ENCODE data around the gene SLC28A1. TPM values are rescaled to one million over a fixed set of nuclear protein-coding genes. Genes with fewer than 3 reads are reported as not detected.
A peak's percentile ranks its signal among the peaks of the same experiment; 100 is the strongest.

Gene SLC28A1
- 2.7 and 3.0 TPM in 2 replicates for total RNA-seq
- polyA plus RNA-seq, result 1.5 and 2.5 TPM in 2 replicates

DNA sequence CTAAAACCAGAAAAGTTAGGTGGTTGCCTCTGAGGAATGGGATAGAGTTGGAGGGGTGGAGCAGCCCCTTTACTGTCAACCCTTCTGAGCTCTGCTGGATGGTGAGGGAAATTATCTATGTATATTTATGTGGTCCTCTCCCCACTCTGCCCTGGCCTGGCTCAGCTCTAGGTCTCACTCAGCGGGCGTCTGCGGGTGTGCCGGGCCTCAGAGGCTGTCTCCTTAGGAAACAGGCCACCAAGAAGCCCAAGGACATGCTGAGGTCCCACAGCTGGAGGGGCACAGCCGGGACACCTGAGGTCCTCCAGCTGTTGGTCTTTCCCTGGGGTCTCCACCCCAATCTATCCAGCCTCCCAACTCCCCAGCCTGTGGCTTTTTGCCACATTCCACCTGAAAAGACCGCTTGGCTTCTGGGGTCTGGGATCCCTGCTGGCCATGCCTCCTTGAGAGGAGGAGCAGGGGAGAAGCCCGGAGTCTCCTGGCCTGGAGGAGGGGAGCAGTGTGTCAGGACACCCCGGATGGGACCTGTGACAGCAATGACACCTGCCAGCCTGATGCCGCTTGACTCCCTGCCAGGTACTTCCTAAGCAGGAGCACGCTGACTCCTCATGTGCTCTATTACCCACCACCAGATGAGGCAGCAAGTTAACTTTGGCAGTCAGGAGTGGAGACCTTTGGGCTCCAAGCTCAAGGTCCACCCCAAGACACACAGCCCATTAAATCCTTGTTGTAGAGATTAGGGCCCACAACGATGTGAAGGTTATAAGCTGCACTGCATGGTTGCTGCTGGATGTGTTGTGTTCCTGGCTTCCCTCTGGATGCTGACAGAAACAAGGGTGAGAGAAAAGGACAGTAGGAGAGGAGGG, at the start of gene SLC28A1:
TSS of gene SLC28A1 (plus strand) at position 747 of the 866 bp plus-strand sequence. CDS start 3,099 bp downstream, outside the sequence.
- no peaks in the 10 kb centered on the region for H3K79me2 ChIP-seq
- no peaks in the 10 kb centered on the region for H3K27me3 ChIP-seq
- H3K27ac ChIP-seq, result peak within 1 kb of the TSS; percentile 86
- H3K4me1 ChIP-seq (ENCODE audit: insufficient read depth), result peaks cover 8% of the 10 kb centered on the region
- H2AFZ ChIP-seq, result no peak within 1 kb of the TSS
- no peaks in the 10 kb centered on the region for H3K9me2 ChIP-seq (replicated peaks; ENCODE audit: insufficient read depth)
- H3K36me3 ChIP-seq (replicated peaks; ENCODE audit: insufficient read depth, low read depth), result no peaks in the 10 kb centered on the region
- H4K20me1 ChIP-seq (ENCODE audit: insufficient read depth, poor library complexity, severe bottlenecking), result no peaks in the 10 kb centered on the region
- H3K4me2 ChIP-seq, result no peak within 1 kb of the TSS
- WGBS (ENCODE audit: low lambda C conversion rate, missing lambda C conversion rate), result 84% methylated on average over 11 of the region's 11 CpGs
- H3K9me3 ChIP-seq (ENCODE audit: low read depth), result no peaks in the 10 kb centered on the region
- DNase-seq (ENCODE audit: low spot score), result peak; percentile 71
- H3K4me3 ChIP-seq, result no peak within 1 kb of the TSS
- TF ChIP-seq EZH2 (IDR thresholded peaks at IDR 0.05; ENCODE audit: borderline replicate concordance), result no peak
- TF ChIP-seq CTCF (IDR thresholded peaks at IDR 0.05; ENCODE audit: poor library complexity), result no peak
- TF ChIP-seq EZH2phosphoT487 (IDR thresholded peaks at IDR 0.05; ENCODE audit: low read depth, severe bottlenecking, unreplicated experiment), result no peak

DNA sequence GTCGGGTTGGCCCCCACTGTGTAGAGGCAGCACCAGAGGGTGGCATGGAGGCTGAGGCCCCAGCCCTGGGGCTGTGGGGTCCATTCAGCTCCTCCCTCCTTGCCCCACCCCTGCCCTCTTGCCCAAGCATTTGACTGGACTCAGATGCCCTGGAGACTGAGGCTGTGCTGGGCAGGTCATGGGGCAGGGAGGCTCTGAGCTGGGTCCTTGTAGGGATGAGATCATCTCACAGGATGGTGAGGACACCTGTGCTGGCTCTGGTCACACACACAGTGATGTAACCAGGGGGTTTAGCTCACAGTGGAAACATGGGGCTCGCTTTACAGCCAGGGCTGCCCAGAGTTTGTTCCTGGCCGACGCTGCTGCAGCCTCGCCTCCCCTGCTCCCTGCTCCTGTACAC, 49.5 kb upstream of the SLC28A1 start:
- Histone ChIP-seq H3K79me2 (peaks cover 8% of the 10 kb centered on the region), H3K27ac (no peak overlapping the region), H3K9me2 (replicated peaks; ENCODE audit: insufficient read depth) (no peaks in the 10 kb centered on the region), H3K4me2 (no peak overlapping the region), H4K20me1 (ENCODE audit: insufficient read depth, poor library complexity, severe bottlenecking) (no peaks in the 10 kb centered on the region), H3K27me3 (no peaks in the 10 kb centered on the region), H3K36me3 (replicated peaks; ENCODE audit: insufficient read depth, low read depth) (no peaks in the 10 kb centered on the region), H2AFZ (no peak overlapping the region), H3K9me3 (ENCODE audit: low read depth) (no peaks in the 10 kb centered on the region), H3K4me3 (no peak overlapping the region), H3K4me1 (ENCODE audit: insufficient read depth) (no peaks in the 10 kb centered on the region)
- no peak for TF ChIP-seq CTCF (IDR thresholded peaks at IDR 0.05; ENCODE audit: poor library complexity)
- TF ChIP-seq EZH2phosphoT487 (IDR thresholded peaks at IDR 0.05; ENCODE audit: low read depth, severe bottlenecking, unreplicated experiment), result no peak
- no peak for TF ChIP-seq EZH2 (IDR thresholded peaks at IDR 0.05; ENCODE audit: borderline replicate concordance)
- 98% methylated on average over 5 of the region's 5 CpGs for WGBS (ENCODE audit: low lambda C conversion rate, missing lambda C conversion rate)
- DNase-seq (ENCODE audit: low spot score), result no peak

DNA sequence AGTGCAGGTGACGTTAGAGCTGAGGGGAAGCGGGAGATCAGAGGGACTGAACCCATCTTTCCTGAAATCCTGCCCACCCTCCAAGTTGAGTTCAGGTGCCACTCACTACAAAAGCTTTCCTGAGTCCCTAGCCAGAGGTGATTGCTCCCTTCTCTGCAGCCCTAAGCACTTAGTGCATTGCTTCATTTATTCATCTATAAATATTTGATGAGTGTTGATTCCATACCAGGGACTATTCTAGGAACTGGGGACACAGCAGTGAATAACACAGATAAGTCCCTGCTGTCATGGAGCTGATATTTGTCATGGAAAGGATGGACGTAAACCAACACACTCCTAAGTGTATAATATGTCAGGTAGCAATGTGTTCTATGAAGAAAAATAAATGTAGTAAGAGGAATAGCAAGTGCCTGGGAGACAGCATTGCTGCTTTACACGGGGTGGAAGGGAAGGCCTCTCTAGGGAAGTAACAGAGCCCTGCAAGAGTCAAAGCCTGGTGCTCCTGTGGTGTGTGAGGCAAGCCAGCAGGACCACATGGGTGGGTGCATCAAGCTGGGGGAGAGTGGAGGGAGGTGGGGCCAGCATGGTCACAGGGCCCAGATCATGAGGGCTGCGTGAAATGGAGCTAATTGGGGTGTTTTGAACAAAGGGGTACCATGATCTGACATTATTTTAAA, 48.7 kb upstream of the SLC28A1 start:
- no peak for DNase-seq (ENCODE audit: low spot score)
- 87% methylated on average over 5 of the region's 5 CpGs for WGBS (ENCODE audit: low lambda C conversion rate, missing lambda C conversion rate)
- H3K4me1 ChIP-seq (ENCODE audit: insufficient read depth), result peaks cover 4% of the 10 kb centered on the region

More for the DNA sequence above, 48.7 kb upstream of the SLC28A1 start:
- H3K4me3 ChIP-seq, result no peak overlapping the region
- H3K36me3 ChIP-seq (replicated peaks; ENCODE audit: insufficient read depth, low read depth), result no peaks in the 10 kb centered on the region
- no peak overlapping the region for H2AFZ ChIP-seq
- H3K9me2 ChIP-seq (replicated peaks; ENCODE audit: insufficient read depth), result no peaks in the 10 kb centered on the region
- H3K9me3 ChIP-seq (ENCODE audit: low read depth), result no peaks in the 10 kb centered on the region
- no peak overlapping the region for H3K4me2 ChIP-seq
- H3K79me2 ChIP-seq, result peaks cover 4% of the 10 kb centered on the region
- TF ChIP-seq EZH2 (IDR thresholded peaks at IDR 0.05; ENCODE audit: borderline replicate concordance) (no peak), CTCF (IDR thresholded peaks at IDR 0.05; ENCODE audit: poor library complexity) (no peak), EZH2phosphoT487 (IDR thresholded peaks at IDR 0.05; ENCODE audit: low read depth, severe bottlenecking, unreplicated experiment) (no peak)
- H3K27me3 ChIP-seq, result no peaks in the 10 kb centered on the region
- H3K27ac ChIP-seq, result no peak overlapping the region
- H4K20me1 ChIP-seq (ENCODE audit: insufficient read depth, poor library complexity, severe bottlenecking), result no peaks in the 10 kb centered on the region

All from hepatocyte (in vitro differentiated cells).